Measurements from ENCODE around the gene TYSND1. TPM values are rescaled to one million over a fixed set of nuclear protein-coding genes. Genes with fewer than 3 reads are reported as not detected.

TYSND1 gene
- total and polyA plus RNA-seq, 4 experiments from 2014 or later, result 16.4 to 31.4 (median 25.6) TPM

- POLR2A ChIA-PET (ENCODE audit: partially characterized antibody), result no interaction called here
- DNase-seq, result no peak
Measured at GRCh38 chr10:70137927-70138883, 8.3 kb downstream of the TYSND1 start.

GRCh38 chr10:70137135-70137534 lies 9.4 kb downstream of the TYSND1 start:
- Mint-ChIP-seq H3K4me1 (peaks cover 7 to 23% (median 14%) of the 10 kb centered on the region in 4 donors), H3K27me3 (no peaks in the 10 kb centered on the region), H3K4me3 (no peak overlapping the region), H3K9me3 (no peaks in the 10 kb centered on the region), H3K36me3 (peaks cover 11 to 15% of the 10 kb centered on the region in 2 donors), H3K27ac (peak overlapping the region in 1 of 7 donors; percentile 69)
- no peak for DNase-seq
- CTCF ChIA-PET (ENCODE audit: partially characterized antibody), result interaction anchor here (0.7 to 2.1 kb wide), 3 partner anchors 9 to 19 kb away, joined by 3 to 9 read pairs (median 4); partner anchors contain the start of gene TYSND1
- Histone ChIP-seq H3K27ac (ENCODE audit: low read depth, low read length) (no peak overlapping the region), H3K27me3 (ENCODE audit: insufficient read depth, low read length) (no peaks in the 10 kb centered on the region), H3K9me3 (ENCODE audit: control insufficient read depth in 1 of 2, low read length in 2 of 2) (no peaks in the 10 kb centered on the region), H3K4me1 (ENCODE audit: insufficient read depth, low read length) (peaks cover 4% of the 10 kb centered on the region), H3K4me3 (ENCODE audit: low read length in 2 of 2) (no peak overlapping the region), H3K36me3 (ENCODE audit: insufficient read depth, low read length) (peaks cover 7% of the 10 kb centered on the region)
- POLR2A ChIA-PET (ENCODE audit: partially characterized antibody), result interaction anchor here (0.7 to 2.2 kb wide), 2 partner anchors 9 to 33 kb away, joined by 3 to 10 read pairs; partner anchors contain the start of genes SAR1A and TYSND1
- intact Hi-C loops (cut with micrococcal nuclease), result no loop called here

More at GRCh38 chr10:70137927-70138883, 8.3 kb downstream of the TYSND1 start:
- intact Hi-C loops (cut with micrococcal nuclease), result no loop called here
- H3K9me3 ChIP-seq (ENCODE audit: control insufficient read depth in 1 of 2, low read length in 2 of 2), result no peaks in the 10 kb centered on the region
- H3K27me3 Mint-ChIP-seq, result no peaks in the 10 kb centered on the region
- H3K36me3 Mint-ChIP-seq, result peaks cover 7 to 15% of the 10 kb centered on the region in 2 donors
- no peak overlapping the region for H3K27ac ChIP-seq (ENCODE audit: low read depth, low read length)
- H3K4me1 ChIP-seq (ENCODE audit: insufficient read depth, low read length), result peaks cover 3% of the 10 kb centered on the region
- CTCF ChIA-PET (ENCODE audit: partially characterized antibody), result interaction anchor here (0.7 to 3.4 kb wide), 4 partner anchors 8 to 53 kb away, joined by 3 to 16 read pairs (median 4); partner anchors contain the start of gene TYSND1
- H3K36me3 ChIP-seq (ENCODE audit: insufficient read depth, low read length), result peaks cover 7% of the 10 kb centered on the region
- H3K4me3 Mint-ChIP-seq, result no peak overlapping the region
- peaks cover 8 to 23% (median 16%) of the 10 kb centered on the region in 4 donors for H3K4me1 Mint-ChIP-seq
- H3K9me3 Mint-ChIP-seq, result no peaks in the 10 kb centered on the region
- no peak overlapping the region for H3K27ac Mint-ChIP-seq
- no peak overlapping the region for H3K4me3 ChIP-seq (ENCODE audit: low read length in 2 of 2)
- H3K27me3 ChIP-seq (ENCODE audit: insufficient read depth, low read length), result no peaks in the 10 kb centered on the region

DNA sequence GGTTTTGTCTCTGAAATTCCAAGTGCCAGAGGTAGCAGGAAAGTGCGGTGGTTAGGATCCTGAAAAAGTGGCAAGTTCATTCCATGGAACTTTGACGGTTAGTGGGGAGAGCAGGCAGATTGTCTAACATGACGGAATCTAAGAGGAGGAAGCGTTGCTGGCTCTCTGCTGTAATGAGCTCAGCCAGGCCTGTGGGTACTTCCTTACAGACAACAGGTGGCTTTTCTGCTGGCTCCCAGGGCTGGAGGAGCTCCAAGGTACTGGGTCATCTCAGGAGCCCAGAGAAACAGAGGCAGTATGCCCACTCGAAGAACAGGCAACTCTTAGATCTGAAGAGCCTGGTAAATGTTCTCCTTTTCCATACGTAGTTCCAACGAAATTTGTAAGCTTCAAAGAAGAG lies 10.8 kb downstream of the TYSND1 start:
- Mint-ChIP-seq H3K27ac (peak overlapping the region in 1 of 7 donors; percentile 41), H3K4me3 (no peak overlapping the region)
- POLR2A ChIA-PET (ENCODE audit: partially characterized antibody), result interaction anchor here (2.2 kb wide), 1 partner anchor 10 kb away, joined by 10 read pairs; the partner anchor contains the start of gene TYSND1

DNA sequence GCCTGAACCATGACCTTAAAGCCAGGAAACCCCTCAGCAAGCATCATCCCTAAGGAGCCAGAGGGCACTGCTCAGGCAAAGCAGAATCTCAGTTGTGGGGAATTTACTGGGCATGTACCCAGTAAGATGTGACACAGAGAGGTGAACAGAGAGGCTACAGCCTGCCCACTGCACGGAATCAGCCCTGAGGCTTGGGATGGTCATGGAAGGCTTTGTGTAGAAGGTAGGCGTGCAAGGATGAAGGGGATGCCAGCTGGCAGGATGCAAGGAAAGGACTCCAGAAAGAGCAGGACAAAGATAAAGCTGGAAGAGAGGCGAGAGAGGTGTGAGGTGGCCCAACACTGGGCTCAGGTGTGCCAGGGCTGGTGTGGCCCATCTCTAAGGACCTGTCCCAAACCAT lies 11.5 kb downstream of the TYSND1 start:
- peaks cover 10 to 29% (median 16%) of the 10 kb centered on the region in 4 donors for H3K4me1 Mint-ChIP-seq
- Histone ChIP-seq H3K27ac (ENCODE audit: low read depth, low read length) (no peak overlapping the region), H3K27me3 (ENCODE audit: insufficient read depth, low read length) (no peaks in the 10 kb centered on the region), H3K4me1 (ENCODE audit: insufficient read depth, low read length) (peaks cover 11% of the 10 kb centered on the region), H3K36me3 (ENCODE audit: insufficient read depth, low read length) (peaks cover 7% of the 10 kb centered on the region), H3K9me3 (ENCODE audit: control insufficient read depth in 1 of 2, low read length in 2 of 2) (no peaks in the 10 kb centered on the region), H3K4me3 (ENCODE audit: low read length in 2 of 2) (no peak overlapping the region)
- no peaks in the 10 kb centered on the region for H3K27me3 Mint-ChIP-seq
- ChIA-PET CTCF (ENCODE audit: partially characterized antibody) (interaction anchor here (0.9 to 2.1 kb wide), 5 partner anchors 11 to 230 kb away, joined by 3 to 9 read pairs (median 4); partner anchors contain the start of gene TYSND1), POLR2A (ENCODE audit: partially characterized antibody) (interaction anchor here (2.2 kb wide), 1 partner anchor 11 kb away, joined by 10 read pairs; the partner anchor contains the start of gene TYSND1)
- no peak overlapping the region for H3K4me3 Mint-ChIP-seq
- no peaks in the 10 kb centered on the region for H3K9me3 Mint-ChIP-seq
- intact Hi-C loops (cut with micrococcal nuclease), result no loop called here
- H3K27ac Mint-ChIP-seq, result peak overlapping the region in 1 of 7 donors; percentile 76
- no peak for DNase-seq
- H3K36me3 Mint-ChIP-seq, result peaks cover 8 to 9% of the 10 kb centered on the region in 2 donors

More for the DNA sequence above, 10.8 kb downstream of the TYSND1 start:
- H3K36me3 Mint-ChIP-seq, result peaks cover 11 to 14% of the 10 kb centered on the region in 2 donors
- Histone ChIP-seq H3K4me1 (ENCODE audit: insufficient read depth, low read length) (peaks cover 11% of the 10 kb centered on the region), H3K9me3 (ENCODE audit: control insufficient read depth in 1 of 2, low read length in 2 of 2) (no peaks in the 10 kb centered on the region), H3K4me3 (ENCODE audit: low read length in 2 of 2) (no peak overlapping the region), H3K27ac (ENCODE audit: low read depth, low read length) (no peak overlapping the region), H3K27me3 (ENCODE audit: insufficient read depth, low read length) (no peaks in the 10 kb centered on the region), H3K36me3 (ENCODE audit: insufficient read depth, low read length) (peaks cover 7% of the 10 kb centered on the region)
- H3K4me1 Mint-ChIP-seq, result peaks cover 10 to 26% (median 18%) of the 10 kb centered on the region in 4 donors
- H3K9me3 Mint-ChIP-seq, result no peaks in the 10 kb centered on the region
- intact Hi-C loops (cut with micrococcal nuclease), result no loop called here
- no peak for DNase-seq
- CTCF ChIA-PET (ENCODE audit: partially characterized antibody), result interaction anchor here (1.0 to 2.1 kb wide), 3 partner anchors 11 to 229 kb away, joined by 3 to 9 read pairs (median 4); partner anchors contain the start of gene TYSND1
- H3K27me3 Mint-ChIP-seq, result no peaks in the 10 kb centered on the region

GRCh38 chr10:70132098-70133029 lies 14.1 kb downstream of the TYSND1 start, which contains the start of gene AIFM2:
TSS of gene AIFM2 (minus strand) at chr10:70132825. CDS start at chr10:70124084, 8,741 bp downstream.
- CTCF ChIA-PET (ENCODE audit: partially characterized antibody), result no interaction called here
- intact Hi-C loops (cut with micrococcal nuclease), result no loop called here

DNA sequence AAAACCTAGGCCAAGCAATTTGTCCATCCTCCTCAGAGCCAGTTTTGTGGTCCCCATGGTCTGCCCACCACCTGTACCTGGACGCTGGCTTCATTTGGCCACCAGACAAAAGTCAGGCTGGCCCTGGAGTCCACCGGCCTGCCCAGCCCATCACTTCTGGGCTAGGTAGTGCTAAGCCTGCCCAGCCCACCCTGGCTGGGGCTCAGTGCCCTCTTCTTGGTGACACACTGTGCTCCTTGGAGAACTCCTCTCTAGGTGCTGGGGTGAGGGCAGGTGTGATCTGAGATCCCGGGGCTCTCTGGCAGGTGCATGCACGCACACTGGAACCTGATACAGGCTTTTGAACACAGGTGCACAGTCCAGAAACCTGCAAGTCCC lies 15.0 kb downstream of the TYSND1 start:
- H3K4me1 ChIP-seq (ENCODE audit: insufficient read depth, low read length), result peaks cover 11% of the 10 kb centered on the region
- peak overlapping the region; percentile 56 to 90 (median 86) for H3K4me3 Mint-ChIP-seq
- peaks cover 0 to 8% of the 10 kb centered on the region in 2 donors for H3K36me3 Mint-ChIP-seq
- no peak overlapping the region for H3K4me3 ChIP-seq (ENCODE audit: low read length in 2 of 2)
- no peaks in the 10 kb centered on the region for H3K36me3 ChIP-seq (ENCODE audit: insufficient read depth, low read length)
- ChIA-PET POLR2A (ENCODE audit: partially characterized antibody) (no interaction called here), CTCF (ENCODE audit: partially characterized antibody) (no interaction called here)
- DNase-seq, result no peak
- peak overlapping the region in 2 of 7 donors; percentile 17 to 85 for H3K27ac Mint-ChIP-seq
- no peaks in the 10 kb centered on the region for H3K9me3 ChIP-seq (ENCODE audit: control insufficient read depth in 1 of 2, low read length in 2 of 2)
- H3K4me1 Mint-ChIP-seq, result peaks cover 3 to 23% (median 12%) of the 10 kb centered on the region in 4 donors
- intact Hi-C loops (cut with micrococcal nuclease), result no loop called here
- no peaks in the 10 kb centered on the region for H3K27me3 Mint-ChIP-seq
- no peaks in the 10 kb centered on the region for H3K27me3 ChIP-seq (ENCODE audit: insufficient read depth, low read length)
- no peaks in the 10 kb centered on the region for H3K9me3 Mint-ChIP-seq
- H3K27ac ChIP-seq (ENCODE audit: low read depth, low read length), result no peak overlapping the region

More at GRCh38 chr10:70132098-70133029, 14.1 kb downstream of the TYSND1 start, which contains the start of gene AIFM2:
- Histone ChIP-seq H3K27ac (ENCODE audit: low read depth, low read length) (no peak within 1 kb of the TSS), H3K27me3 (ENCODE audit: insufficient read depth, low read length) (no peaks in the 10 kb centered on the region), H3K36me3 (ENCODE audit: insufficient read depth, low read length) (no peaks in the 10 kb centered on the region), H3K9me3 (ENCODE audit: control insufficient read depth in 1 of 2, low read length in 2 of 2) (no peaks in the 10 kb centered on the region), H3K4me3 (ENCODE audit: low read length in 2 of 2) (peak within 1 kb of the TSS; percentile 42 to 48), H3K4me1 (ENCODE audit: insufficient read depth, low read length) (peaks cover 11% of the 10 kb centered on the region)
- H3K27ac Mint-ChIP-seq, result peak within 1 kb of the TSS; percentile 20 to 93 (median 77)
- H3K4me3 Mint-ChIP-seq, result peak within 1 kb of the TSS; percentile 71 to 94 (median 87)
- peaks cover 6 to 29% (median 15%) of the 10 kb centered on the region in 4 donors for H3K4me1 Mint-ChIP-seq
- peak in 3 of 5 donors; percentile 14 to 33 (median 22) for DNase-seq
- no peaks in the 10 kb centered on the region for H3K27me3 Mint-ChIP-seq
- H3K9me3 Mint-ChIP-seq, result no peaks in the 10 kb centered on the region
- peaks cover 0 to 8% of the 10 kb centered on the region in 2 donors for H3K36me3 Mint-ChIP-seq
- POLR2A ChIA-PET (ENCODE audit: partially characterized antibody), result no interaction called here
